Dermis blood vessel endothelial cell (primary cell): Measurements from ENCODE around the gene PPFIA4. TPM values are rescaled to one million over a fixed set of nuclear protein-coding genes. Genes with fewer than 3 reads are reported as not detected.

Experiments used
- total RNA-seq: library from RNA; depleted of rRNA; stranded (reverse); fragments of >200 nt; gene quantifications from 2 replicates; pipeline ENCODE4 v1.2.3, GENCODE V29; 2014

The PPFIA4 gene
- total RNA-seq, 1 donor from 2014 or later, result 0.17 TPM

Other genes with a start within 250 kb of the PPFIA4 start
- 76.3 and 89.0 TPM in 2 replicates for gene KDM5B, start 218.1 kb upstream of the PPFIA4 start, total RNA-seq
- 0.51 TPM in 1 of 2 replicates, not detected in the other for gene PCAT6, start 215.5 kb upstream of the PPFIA4 start, total RNA-seq
- 6.8 and 9.4 TPM in 2 replicates for gene RABIF, start 137.3 kb upstream of the PPFIA4 start, total RNA-seq
- 26.7 and 28.6 TPM in 2 replicates for gene KLHL12, start 99.3 kb upstream of the PPFIA4 start, total RNA-seq
- 134 and 137 TPM in 2 replicates for gene ADIPOR1, start 68.2 kb upstream of the PPFIA4 start, total RNA-seq
- gene CYB5R1, start 59.2 kb upstream of the PPFIA4 start, total RNA-seq, result 36.1 and 40.0 TPM in 2 replicates
- gene TMEM183A, start 19.1 kb upstream of the PPFIA4 start, total RNA-seq, result 95.8 and 124 TPM in 2 replicates
- not detected in 2 replicates for gene MYOG, start 59.5 kb downstream of the PPFIA4 start, total RNA-seq
- gene ADORA1, start 101.2 kb downstream of the PPFIA4 start, total RNA-seq, result 0.19 TPM in 1 of 2 replicates, not detected in the other
- not detected in 2 replicates for gene MYBPH, start 149.3 kb downstream of the PPFIA4 start, total RNA-seq
- 0.17 TPM in 1 of 2 replicates, not detected in the other for gene CHI3L1, start 160.2 kb downstream of the PPFIA4 start, total RNA-seq
- gene CHIT1, start 203.2 kb downstream of the PPFIA4 start, total RNA-seq, result under 0.01 TPM in 2 replicates